Measurements from ENCODE around the gene NUFIP2. TPM values are rescaled to one million over a fixed set of nuclear protein-coding genes. Genes with fewer than 3 reads are reported as not detected.

Gene NUFIP2
- total RNA-seq, 1 experiment from 2014 or later, result 93.4 TPM

GRCh38 chr17:29212094-29212631, 81.8 kb downstream of the NUFIP2 start:
- H3K27me3 ChIP-seq (replicated peaks; ENCODE audit: insufficient read depth, low read depth, low read length, poor library complexity), result no peaks in the 10 kb centered on the region
- CTCF ChIA-PET, result interaction anchor here (0.6 kb wide), 1 partner anchor 14 kb away, joined by 3 read pairs; no protein-coding TSS in a partner anchor
- TF ChIP-seq CTCF (conservative IDR thresholded peaks at IDR 0.05; ENCODE audit: low read depth, low read length), result no peak
- TF ChIP-seq EZH2 (IDR thresholded peaks at IDR 0.05; ENCODE audit: borderline replicate concordance, low read depth, low read length, poor library complexity, severe bottlenecking), result no peak
- no peaks in the 10 kb centered on the region for H3K4me1 ChIP-seq (ENCODE audit: insufficient read depth, low read length, poor library complexity, severe bottlenecking)
- intact Hi-C loops (cut with micrococcal nuclease; ENCODE audit: unreplicated experiment), result no loop called here
- H3K9me3 ChIP-seq (ENCODE audit: low read depth, low read length, poor library complexity, severe bottlenecking), result no peaks in the 10 kb centered on the region
- BruUV-seq (replicated peaks), result no TSS peak
- H3K36me3 ChIP-seq (ENCODE audit: insufficient read depth, low read length, poor library complexity, severe bottlenecking), result no peaks in the 10 kb centered on the region
- H3K27ac ChIP-seq (ENCODE audit: low read depth, low read length, poor library complexity, severe bottlenecking), result no peak overlapping the region
- H3K4me3 ChIP-seq (ENCODE audit: low read depth, low read length, poor library complexity, severe bottlenecking), result no peak overlapping the region
- DNase-seq (ENCODE audit: low spot score), result no peak
- POLR2A ChIA-PET (ENCODE audit: low non-redundant PET), result no interaction called here

DNA sequence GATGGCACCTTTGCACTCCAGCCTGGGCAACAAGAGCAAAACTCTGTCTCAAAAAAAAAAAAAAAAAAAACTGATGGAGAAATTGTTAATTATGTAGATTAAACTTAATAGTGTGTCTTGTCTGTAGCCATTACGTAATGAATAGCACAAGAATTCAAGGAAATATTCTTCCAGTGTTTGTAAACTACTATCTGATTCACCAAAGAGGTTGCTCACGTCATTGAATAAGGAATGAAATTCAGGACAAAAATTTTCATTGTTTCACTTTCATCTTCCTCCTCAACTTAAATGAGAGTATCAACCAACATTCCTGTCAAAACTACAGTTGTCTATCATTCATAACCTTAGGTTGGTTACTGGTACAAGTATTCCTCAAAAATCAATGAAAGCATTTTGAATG, 83.1 kb downstream of the NUFIP2 start:
- Histone ChIP-seq H3K9me3 (ENCODE audit: low read depth, low read length, poor library complexity, severe bottlenecking) (no peaks in the 10 kb centered on the region), H3K4me3 (ENCODE audit: low read depth, low read length, poor library complexity, severe bottlenecking) (no peak overlapping the region), H3K4me1 (ENCODE audit: insufficient read depth, low read length, poor library complexity, severe bottlenecking) (no peaks in the 10 kb centered on the region), H3K36me3 (ENCODE audit: insufficient read depth, low read length, poor library complexity, severe bottlenecking) (no peaks in the 10 kb centered on the region), H3K27ac (ENCODE audit: low read depth, low read length, poor library complexity, severe bottlenecking) (no peak overlapping the region), H3K27me3 (replicated peaks; ENCODE audit: insufficient read depth, low read depth, low read length, poor library complexity) (no peaks in the 10 kb centered on the region)
- POLR2A ChIA-PET (ENCODE audit: low non-redundant PET), result no interaction called here
- CTCF ChIA-PET, result no interaction called here
- no TSS peak for BruUV-seq (replicated peaks)
- DNase-seq (ENCODE audit: low spot score), result no peak
- intact Hi-C loops (cut with micrococcal nuclease; ENCODE audit: unreplicated experiment), result no loop called here
- TF ChIP-seq EZH2 (IDR thresholded peaks at IDR 0.05; ENCODE audit: borderline replicate concordance, low read depth, low read length, poor library complexity, severe bottlenecking), result no peak
- no peak for TF ChIP-seq CTCF (conservative IDR thresholded peaks at IDR 0.05; ENCODE audit: low read depth, low read length)

- Histone ChIP-seq H3K27ac (ENCODE audit: low read depth, low read length, poor library complexity, severe bottlenecking) (no peak overlapping the region), H3K4me1 (ENCODE audit: insufficient read depth, low read length, poor library complexity, severe bottlenecking) (no peaks in the 10 kb centered on the region), H3K27me3 (replicated peaks; ENCODE audit: insufficient read depth, low read depth, low read length, poor library complexity) (no peaks in the 10 kb centered on the region), H3K36me3 (ENCODE audit: insufficient read depth, low read length, poor library complexity, severe bottlenecking) (no peaks in the 10 kb centered on the region), H3K4me3 (ENCODE audit: low read depth, low read length, poor library complexity, severe bottlenecking) (no peak overlapping the region), H3K9me3 (ENCODE audit: low read depth, low read length, poor library complexity, severe bottlenecking) (no peaks in the 10 kb centered on the region)
- CTCF ChIA-PET, result no interaction called here
- no peak for DNase-seq (ENCODE audit: low spot score)
- POLR2A ChIA-PET (ENCODE audit: low non-redundant PET), result no interaction called here
- BruUV-seq (replicated peaks), result no TSS peak
- no peak for TF ChIP-seq CTCF (conservative IDR thresholded peaks at IDR 0.05; ENCODE audit: low read depth, low read length)
- TF ChIP-seq EZH2 (IDR thresholded peaks at IDR 0.05; ENCODE audit: borderline replicate concordance, low read depth, low read length, poor library complexity, severe bottlenecking), result no peak
- intact Hi-C loops (cut with micrococcal nuclease; ENCODE audit: unreplicated experiment), result no loop called here
Measured at GRCh38 chr17:29209073-29209472, 84.9 kb downstream of the NUFIP2 start.

Measured in A673 (cell line).